GDM1 (cell line): ENCODE results near the gene BRINP2.

Source experiments
- DNase-seq: peaks from one replicate; lab custom pipeline; 2025; lab: John Stamatoyannopoulos, UW

BRINP2 gene

DNA sequence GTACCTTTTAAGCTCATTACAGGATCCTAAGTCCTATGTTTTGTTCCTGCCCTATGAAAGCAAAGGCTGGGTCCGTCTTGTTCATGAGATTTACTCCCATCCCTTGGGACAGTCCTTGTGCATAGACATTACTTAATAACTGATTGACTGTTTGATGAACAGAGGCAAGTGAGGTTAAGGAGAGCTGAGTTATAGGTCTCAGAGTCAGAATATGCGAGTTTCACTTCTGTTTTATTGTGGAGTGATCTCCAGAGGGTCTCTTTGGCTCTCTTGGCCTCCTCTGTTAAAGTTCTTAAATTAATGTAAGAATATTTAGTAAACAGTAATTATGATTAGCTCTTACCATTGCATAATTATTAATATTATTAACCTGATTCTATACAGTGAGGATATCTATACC is 52.6 kb downstream of the BRINP2 start:
- no peak for DNase-seq

DNA sequence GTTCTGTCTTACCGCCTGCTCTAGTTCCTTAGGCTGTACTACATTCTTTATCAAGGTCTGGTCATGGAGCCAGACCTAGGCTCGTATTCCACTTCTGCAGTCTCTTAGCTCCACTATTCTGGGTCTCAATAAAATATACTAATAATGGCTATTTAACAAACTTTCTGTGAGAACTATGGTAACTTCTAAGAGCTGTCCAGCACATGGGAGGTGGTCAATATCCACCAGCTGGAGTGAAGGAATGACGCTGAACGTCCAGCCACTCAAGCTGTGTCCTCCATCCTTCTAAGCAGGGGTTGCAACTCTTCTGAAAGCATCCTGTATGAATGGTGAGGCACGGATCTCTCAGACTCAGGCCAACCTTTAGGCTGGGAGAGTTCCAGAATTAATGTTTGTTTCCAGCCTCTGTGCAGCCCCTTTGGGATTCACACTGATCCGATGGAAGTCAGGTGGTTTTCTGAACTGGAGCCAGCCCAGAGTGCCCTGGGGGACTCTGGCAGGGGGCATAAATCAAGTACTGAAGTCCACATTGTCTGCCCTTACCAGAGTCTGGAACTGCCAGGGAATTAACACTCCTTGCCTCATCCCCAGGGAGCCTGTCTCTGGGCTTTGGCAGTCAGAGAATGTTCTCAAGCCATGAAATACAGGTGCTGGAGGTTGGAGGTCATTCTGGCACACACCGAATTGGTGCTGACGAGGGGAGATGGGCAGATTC is 57.4 kb downstream of the BRINP2 start:
- no peak for DNase-seq

DNA sequence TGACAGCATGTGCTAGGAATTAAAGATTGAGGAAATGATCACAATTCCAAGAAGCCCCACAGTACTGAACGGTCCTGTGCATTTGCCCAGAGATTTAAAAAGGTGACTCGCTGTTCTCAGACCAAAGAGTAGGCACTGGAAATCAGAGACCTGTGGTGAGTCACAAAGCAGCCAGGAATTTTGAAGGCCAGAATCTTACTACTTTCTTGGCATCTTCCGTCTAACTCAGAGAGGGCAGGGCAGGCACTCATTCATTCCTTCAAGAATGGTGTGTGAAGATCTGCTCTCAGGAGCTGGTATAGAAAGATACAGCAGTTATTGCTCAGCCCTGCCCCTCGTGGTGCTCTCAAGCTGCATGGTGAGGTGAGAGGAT is 57.9 kb downstream of the BRINP2 start:
- no peak for DNase-seq

DNA sequence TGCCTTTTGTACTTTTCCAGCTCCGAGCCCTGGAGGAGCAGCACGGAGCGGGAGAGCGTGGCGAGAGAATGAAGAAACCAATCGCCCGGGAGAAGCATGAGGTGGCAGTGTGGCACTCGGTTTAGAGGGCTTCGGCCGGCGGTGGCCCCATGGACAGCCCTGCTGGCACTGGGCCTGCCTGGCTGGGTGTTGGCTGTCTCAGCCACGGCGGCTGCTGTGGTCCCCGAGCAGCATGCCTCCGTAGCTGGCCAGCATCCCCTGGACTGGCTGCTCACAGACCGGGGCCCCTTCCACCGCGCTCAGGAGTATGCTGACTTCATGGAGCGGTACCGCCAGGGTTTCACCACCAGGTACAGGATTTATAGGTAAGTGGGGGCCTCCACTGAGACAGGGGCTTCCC is 59.0 kb downstream of the BRINP2 start:
- DNase-seq = no peak

DNA sequence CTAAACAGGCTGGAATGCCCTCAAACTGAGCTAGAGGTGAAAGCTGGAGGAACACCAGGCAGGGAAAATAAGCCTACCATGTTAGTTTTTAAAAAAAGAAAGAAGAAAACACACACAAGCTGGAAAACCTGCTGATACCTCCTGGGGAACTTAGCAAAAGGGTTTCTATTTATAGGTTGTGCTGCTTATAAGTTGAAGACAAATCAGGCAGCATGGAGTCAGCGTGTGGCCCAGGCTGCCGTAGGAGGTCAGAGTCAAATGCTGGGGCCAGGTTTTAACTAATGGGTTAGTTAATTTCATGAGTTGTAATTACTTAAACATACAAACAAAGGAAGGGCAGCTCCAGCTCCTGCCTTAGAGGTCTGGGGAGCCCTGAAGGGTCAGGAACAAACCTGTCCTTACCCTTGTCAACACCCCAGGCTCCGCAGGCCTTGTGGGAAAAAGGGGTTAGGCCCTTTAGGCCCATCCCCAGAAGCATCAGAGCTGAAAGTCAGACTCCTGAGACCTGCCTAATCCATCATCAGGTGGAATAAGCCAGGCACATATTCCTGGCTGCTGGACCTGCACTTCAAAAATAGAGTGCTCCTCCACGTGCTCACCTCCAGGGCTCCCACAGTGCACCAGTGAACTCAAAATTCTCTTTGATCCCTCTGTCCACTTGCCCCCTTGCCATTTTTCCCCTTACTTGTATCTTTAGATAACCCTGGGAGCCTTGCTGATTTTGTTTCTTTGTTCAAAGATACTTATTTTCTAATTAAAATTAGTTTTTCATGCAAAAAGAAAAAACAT is 59.7 kb downstream of the BRINP2 start:
- DNase-seq = no peak

DNA sequence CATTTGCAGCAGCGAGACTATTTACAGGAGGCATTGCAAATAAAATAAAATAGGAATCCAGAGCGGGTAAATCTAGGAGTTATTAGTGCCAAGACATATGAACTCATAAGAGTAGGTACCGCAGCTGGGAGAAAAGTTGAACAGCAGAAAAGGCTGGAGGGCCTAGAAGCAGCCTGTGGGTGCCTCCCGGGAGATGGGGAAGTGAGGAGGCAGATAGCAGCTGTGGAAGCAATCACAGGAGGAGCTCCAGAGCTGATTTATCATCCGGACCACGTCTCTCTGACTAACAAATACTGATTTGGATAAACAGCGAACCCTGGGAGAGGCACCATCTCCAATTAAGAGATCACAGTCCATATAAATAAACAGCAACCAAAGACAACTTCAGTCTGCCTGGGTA is 64.6 kb downstream of the BRINP2 start:
- no peak for DNase-seq

DNA sequence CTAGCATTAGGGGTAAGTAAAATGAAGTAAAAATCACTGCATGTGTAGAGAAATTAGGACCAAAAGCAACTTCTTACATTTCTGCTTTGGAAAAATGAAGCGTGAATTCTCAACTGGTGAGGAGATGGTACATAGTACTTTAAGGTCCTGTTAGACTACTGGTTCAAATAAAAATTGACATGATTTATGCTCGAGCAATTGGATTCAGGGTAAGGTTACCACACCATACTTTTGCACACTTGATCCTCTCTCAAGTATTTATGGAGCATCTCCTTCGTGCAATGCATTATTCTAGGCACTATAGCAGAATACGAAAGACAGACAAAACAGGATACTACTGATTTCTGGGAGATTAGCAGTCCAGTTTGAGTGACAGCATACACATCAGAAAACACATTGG is 66.2 kb downstream of the BRINP2 start:
- DNase-seq = no peak

DNA sequence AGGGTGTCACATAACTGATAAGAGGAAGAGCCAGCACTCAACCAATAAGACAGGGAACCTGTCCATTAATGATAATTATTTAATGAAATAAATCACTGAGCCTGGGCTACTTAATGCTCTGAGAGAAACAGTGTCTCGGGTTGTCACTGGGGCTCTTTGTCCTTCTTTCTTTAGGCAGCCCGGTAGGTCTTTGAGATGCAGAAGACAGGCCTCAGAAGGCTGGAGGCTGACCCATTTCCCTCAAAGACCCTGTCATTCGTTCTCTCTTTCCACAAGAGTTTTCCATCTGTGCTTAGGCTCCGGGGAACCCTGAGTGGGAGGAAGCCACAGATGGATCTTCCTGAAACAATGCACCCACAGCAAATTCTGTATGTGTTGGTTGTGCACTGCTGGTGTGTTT is 68.2 kb downstream of the BRINP2 start:
- no peak for DNase-seq

DNA sequence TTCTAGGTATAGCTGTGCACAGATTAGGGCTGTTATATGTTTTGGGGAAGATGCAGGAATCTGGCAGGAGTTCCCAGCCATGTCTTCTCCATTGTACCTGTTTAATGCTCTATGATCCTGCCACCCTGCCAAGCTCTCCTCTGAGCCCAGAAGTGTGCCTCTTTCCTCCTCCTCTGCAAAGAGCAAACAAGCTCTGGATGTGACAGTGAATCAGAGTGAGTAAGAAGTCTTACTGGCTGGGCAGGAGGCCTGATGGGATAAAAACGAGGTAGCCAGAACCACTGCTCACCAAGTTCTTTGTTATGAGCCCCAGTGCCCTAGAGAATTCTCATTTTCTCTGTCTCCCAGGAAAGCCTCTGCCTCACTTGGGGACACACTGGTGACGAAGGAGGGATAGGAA is 69.0 kb downstream of the BRINP2 start:
- no peak for DNase-seq

DNA sequence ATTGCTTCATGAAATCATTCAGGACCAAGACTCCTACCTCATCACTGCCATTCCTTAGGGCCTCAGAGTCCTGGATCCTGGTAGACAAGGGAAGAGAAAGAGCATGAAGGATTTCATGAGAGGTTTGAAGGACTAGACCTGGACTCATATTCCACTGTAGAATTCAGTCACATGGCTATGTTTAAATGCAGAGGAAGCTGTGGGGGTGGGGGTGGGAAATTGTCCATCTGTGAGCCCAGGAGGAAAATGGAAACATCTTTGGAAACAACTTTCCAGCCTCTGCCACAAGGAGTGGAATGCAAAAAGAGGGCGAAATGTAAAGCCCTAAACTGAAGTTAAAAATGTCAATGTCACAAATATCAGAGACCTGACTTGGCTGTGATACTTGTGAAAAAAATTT is 73.0 kb downstream of the BRINP2 start:
- DNase-seq = no peak

DNA sequence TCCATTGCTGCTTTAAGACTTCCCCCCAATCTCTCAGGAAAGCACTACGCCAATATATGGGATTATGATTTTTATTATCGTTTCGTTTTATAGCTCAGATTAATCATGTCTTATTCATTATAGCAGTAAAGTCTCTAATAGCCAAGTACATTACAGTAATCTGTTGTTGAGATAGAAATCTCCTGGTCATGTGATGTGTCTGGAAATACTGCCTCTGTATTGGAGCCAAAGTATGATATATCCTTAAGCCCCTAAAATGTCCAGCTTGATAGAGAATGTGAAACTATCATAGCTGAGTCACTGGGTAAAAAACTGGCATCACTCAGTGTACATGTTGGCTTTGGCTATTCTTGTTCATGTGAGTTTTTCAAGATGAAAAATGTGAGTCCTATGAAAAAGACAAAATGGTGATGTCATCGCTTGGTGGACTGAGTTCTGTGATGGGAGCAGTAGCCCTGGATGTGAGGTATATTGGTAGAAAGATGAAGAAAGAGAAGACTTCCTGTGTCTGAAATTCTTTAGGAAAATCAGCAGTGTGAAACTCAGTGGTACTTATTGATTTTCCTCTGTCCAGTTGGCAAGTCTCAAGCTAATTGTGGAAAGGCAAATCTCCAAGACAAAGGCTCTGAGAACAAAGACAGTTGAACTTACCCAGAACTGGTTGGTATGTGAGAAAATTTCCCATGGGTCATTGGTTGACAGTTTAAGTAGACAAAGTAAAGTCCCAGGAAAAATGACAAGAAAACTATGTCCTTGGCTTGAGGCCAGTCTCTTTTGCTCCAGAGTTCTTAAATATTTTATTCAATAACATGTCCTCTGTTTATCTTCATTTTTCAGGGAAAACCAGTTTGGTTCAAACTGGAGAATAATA is 76.2 kb downstream of the BRINP2 start:
- no peak for DNase-seq

DNA sequence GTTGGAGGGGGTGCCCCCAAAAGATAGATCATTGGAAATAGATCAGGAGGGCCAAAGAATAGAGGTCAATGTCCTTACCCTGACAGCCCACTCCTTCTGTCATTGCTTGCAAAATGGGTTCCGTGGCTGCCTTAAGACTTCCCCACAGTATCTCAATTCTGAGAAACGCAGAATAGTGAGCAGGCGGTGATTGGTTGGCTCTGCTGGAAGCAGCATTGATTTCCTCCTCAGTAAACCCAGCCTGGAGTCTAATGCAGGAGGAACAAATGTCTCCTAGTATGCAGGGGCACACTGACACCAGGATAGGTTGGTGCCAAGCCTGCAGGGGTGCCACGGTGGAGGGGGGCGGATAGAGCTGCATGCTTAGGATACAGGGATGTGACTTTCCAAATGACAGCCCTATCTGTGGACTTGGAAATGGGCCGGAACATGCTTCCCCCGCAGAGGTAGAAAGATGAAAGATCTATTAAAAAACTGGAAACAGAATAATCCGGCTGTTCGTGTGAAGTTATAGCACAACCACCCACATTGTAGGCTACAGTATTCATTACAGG is 76.9 kb downstream of the BRINP2 start:
- DNase-seq = no peak

DNA sequence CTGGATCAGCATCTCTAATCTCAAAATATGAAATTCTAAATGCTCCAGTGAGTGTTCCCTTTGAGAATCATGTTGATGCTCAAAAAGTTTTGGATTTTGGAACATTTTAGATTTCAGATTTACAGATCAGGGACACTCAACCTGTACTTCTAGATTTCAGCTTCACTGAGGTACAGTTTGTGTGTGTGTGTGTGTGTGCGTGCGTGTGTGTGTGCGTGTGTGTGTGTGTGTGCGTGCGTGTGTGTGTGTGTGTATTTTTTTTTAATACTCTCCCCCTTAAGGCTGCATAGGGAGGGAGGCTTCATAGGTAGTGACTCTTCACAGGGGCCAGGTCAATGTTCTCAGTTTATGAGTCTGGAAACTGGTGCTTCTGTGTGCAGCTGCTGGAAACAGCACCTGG is 77.5 kb downstream of the BRINP2 start:
- no peak for DNase-seq

DNA sequence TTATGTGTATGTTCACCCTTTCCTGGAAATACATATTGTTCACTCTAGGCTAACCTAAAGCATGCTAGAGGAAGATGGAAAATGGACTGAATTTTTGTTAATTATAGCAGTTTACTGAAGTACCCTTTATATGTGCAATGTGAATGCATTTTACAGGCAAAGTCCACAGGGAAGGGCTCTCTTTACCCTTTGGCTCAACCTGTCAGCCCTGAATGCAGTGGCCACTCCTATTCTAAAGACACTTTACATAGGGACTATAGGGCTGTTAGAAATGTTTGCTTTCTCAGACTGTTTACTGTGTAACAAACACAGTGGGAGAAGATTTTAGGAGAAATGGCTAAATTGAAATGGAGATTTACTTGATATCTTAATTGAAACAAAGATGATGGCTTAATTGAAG is 78.5 kb downstream of the BRINP2 start:
- DNase-seq = no peak

DNA sequence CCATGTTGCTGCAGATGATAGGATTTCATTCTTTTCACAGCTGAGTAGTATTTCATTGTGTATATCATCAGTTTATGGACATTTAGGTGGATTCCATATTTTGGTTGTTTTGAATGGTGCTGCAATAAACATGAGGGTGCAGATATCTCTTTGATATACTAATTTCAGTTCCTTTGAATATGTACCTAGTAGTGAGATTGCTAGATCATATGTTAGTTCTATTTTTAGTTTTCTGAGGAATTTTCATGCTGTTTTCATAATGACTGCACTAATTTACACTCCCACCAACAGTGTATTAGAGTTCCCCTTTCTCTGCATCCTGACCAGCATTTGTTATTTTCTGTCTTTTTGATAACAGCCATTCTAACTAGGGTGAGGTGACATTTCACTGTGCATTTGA is 82.1 kb downstream of the BRINP2 start:
- no peak for DNase-seq

DNA sequence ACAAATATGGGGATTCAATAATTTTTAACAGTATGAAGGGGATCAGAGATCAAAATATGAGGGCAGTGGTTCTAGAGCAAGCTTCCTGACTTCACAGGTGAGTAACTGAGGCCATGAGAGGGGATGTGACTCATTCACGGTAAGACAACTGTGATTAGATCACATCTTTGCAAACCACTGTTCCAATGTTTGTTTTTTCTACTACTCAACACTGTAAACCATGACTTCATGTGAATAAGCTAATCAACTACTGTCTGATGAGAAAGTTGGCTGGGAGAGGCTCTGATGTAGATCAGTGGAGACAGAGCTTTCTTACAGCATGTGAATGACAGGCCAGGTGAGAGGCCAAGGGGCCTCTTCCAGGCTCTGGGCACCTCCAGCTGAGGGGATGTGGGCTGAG is 84.7 kb downstream of the BRINP2 start:
- no peak for DNase-seq

DNA sequence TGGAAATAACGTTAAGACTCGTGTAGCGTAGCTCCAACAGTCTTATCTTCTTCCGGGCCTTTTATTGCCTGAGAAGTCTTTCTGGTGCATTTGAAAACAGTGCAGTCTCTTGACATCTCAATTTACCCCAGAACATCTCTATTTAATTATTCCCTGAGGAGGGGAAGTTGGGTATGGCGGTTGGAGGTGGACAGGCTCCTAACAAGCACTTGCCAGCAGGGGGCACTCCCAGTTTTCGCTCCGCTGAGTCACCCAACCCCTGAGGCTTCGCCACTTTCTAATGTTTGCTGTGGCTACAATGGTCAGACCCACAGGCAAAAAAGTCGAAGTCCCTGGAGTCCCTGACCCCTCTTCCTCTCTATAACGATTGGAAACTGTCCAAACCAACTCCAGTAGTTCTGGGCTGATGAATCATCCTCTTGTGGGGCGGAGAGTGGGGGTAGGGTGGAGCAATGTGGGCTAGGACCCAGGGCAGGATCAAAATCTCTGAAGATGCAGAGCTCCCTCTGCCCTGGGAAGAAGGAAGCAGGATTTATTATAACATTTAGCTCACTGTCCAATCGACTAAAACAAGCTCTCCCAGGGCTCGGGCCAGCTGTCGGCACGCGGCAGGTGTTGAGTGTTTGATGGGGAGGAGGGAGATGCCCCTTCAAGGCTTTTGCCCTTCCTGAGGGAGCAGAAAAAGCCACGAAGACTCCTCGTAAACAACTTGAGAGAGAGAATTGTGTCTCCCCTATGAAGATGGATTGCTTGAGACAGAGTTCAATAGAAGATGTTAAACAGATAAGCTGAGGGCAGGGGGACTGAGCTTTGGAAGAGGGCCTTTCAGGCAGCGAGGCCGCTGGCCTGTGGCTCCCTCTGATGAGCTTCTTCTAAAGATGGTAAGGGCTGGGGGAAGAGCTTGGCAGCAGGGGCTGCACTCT is 85.7 kb downstream of the BRINP2 start:
- no peak for DNase-seq

DNA sequence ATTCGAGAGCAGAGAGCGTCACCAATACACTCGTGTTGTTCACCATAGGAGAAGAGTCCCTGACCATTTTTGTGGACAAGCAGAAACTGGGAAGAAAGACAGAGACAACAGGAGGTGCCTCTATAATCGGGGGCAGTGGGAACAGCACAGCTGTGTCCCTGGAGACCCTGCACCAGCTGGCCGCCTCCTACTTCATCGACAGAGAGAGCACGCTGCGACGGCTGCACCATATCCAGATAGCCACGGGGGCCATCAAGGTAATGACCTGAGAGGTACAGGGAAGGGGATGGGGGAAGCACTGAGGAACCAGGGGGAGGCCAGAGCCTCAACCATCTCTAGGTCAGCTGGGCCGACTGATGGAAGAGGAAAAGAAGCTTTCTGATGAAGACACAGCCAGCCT is 86.4 kb downstream of the BRINP2 start:
- DNase-seq = no peak

DNA sequence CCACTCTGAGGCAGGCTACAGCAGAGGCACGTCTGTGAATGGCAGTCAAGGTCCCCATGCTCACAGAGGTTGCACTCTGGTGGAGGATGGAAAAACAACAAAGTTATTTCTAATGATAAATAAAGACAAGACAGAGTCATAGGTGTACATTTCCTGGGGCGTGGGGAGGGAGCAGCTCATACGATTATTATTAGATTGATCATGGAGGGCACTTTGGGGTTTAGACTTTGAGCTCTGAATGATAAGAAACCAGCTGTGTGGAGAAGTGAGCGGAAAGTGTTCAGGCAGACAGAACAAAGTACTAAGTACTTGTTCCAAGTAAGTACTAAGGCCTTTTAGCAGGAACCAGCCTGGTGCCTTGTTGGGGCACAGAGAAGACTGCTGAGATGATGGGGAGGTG is 86.8 kb downstream of the BRINP2 start:
- DNase-seq = no peak

DNA sequence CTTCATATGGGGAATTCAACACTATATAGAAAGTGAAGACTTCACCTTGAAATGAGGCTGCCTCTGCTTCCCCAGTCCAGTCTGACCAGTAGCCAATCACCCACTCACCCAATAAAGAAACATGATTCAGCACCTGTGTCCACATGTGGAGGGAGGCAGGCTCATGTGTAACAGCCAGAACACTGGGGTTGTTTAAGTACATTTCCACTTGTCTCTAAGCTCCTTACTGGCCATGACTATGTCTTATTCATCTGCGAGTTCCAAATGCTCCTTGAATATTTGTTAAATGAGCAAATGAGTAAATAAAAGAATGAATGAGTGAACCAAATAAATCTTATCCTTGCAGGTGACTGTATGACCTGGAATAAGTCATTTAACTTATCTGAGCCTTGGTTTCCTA is 100.1 kb downstream of the BRINP2 start:
- DNase-seq = no peak

DNA sequence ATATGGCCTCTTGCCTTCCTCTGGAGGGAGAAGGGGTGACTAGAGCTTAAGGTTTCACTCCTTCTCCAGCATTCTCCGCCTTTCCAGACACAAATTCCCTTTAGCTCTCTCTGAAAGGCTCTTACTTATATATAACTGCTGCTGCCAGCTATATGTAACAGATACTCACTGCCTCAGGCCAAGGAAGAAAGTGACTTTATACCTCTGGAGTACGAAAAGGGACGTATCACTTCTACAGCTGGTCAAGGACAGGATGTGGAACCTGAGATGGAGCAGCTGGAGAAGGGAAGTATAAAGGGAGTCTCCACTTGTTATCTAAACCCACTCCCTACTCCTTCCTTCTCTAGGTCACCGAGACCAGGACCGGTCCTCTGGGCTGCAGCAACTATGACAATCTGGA is 102.4 kb downstream of the BRINP2 start:
- DNase-seq = no peak
